Smooth muscle cell (in vitro differentiated cells): ENCODE results near the gene CHODL. TPM values are rescaled to one million over a fixed set of nuclear protein-coding genes. Genes with fewer than 3 reads are reported as not detected.
A peak's percentile ranks its signal among the peaks of the same experiment; 100 is the strongest.

Experiments
- DNase-seq: peaks from one replicate; lab custom pipeline; 2025; ENCODE audit not compliant: unreplicated experiment; lab: John Stamatoyannopoulos, UW
- H2AFZ ChIP-seq: fragments of 200-600 bp; sonication (generic); 2 replicates; pipeline ENCODE4 v1.6.0; 2016; ENCODE audit warnings: antibody characterized with exemption, low read depth, mild to moderate bottlenecking
- H3F3A ChIP-seq: fragments of 200-600 bp; sonication (generic); 2 replicates; pipeline ENCODE4 v1.6.0; 2017; ENCODE audit warnings: antibody characterized with exemption, low read depth
- H3K27ac ChIP-seq: fragments of 200-600 bp; sonication (generic); 2 replicates; pipeline ENCODE4 v1.5.1; 2016; ENCODE audit warnings: low read depth, mild to moderate bottlenecking
- H3K27me3 ChIP-seq: fragments of 200-600 bp; sonication (generic); 2 replicates; pipeline ENCODE4 v1.6.1; 2016; ENCODE audit warnings: low read depth, mild to moderate bottlenecking
- H3K36me3 ChIP-seq: fragments of 200-600 bp; sonication (generic); 2 replicates; pipeline ENCODE4 v1.5.1; 2016; ENCODE audit warnings: low read depth
- H3K4me1 ChIP-seq: fragments of 200-600 bp; sonication (generic); 2 replicates; pipeline ENCODE4 v1.5.1; 2016; ENCODE audit warnings: low read depth
- H3K4me2 ChIP-seq: fragments of 200-600 bp; sonication (generic); 2 replicates; pipeline ENCODE4 v1.6.0; 2016; ENCODE audit warnings: mild to moderate bottlenecking
- H3K4me3 ChIP-seq: fragments of 200-600 bp; sonication (generic); 2 replicates; pipeline ENCODE4 v1.5.1; 2016; ENCODE audit warnings: mild to moderate bottlenecking
- H3K79me2 ChIP-seq: fragments of 200-600 bp; sonication (generic); 2 replicates; pipeline ENCODE4 v1.6.0; 2016; ENCODE audit warnings: low read depth, mild to moderate bottlenecking
- H3K9ac ChIP-seq: fragments of 200-600 bp; sonication (generic); 2 replicates; pipeline ENCODE4 v1.6.0; 2016; ENCODE audit warnings: low read depth
- H3K9me3 ChIP-seq: fragments of 200-600 bp; sonication (generic); replicated peaks from 2 replicates; pipeline ENCODE4 v1.5.1; 2016; ENCODE audit warnings: low read depth
- H4K20me1 ChIP-seq: fragments of 200-600 bp; sonication (generic); 2 replicates; pipeline ENCODE4 v1.6.0; 2016; ENCODE audit warnings: low read depth
- WGBS: methylation state at CpG from one replicate; pipeline ENCODE4 v1.1.7; 2016; ENCODE audit warnings: low lambda C conversion rate; 5-methylcytosine and 5-hydroxymethylcytosine counted together
- polyA plus RNA-seq: library from polyadenylated mRNA; unstranded; fragments of >200 nt; fragmentation: Nextera tagmentation; extraction: Ambion mirVana; gene quantifications from 2 replicates; pipeline ENCODE4 v1.2.1, GENCODE V29; 2016
- total RNA-seq: library from RNA; depleted of rRNA; stranded (reverse); fragments of >200 nt; gene quantifications from 2 replicates; pipeline ENCODE4 v1.2.3, GENCODE V29; 2014
- TF ChIP-seq, protein P1 (sequence below): fragments of 200-600 bp; sonication (generic); IDR thresholded peaks from 2 replicates; pipeline ENCODE4 v1.5.1; 2017; ENCODE audit warnings: borderline replicate concordance, mild to moderate bottlenecking, antibody characterized with exemption; ENCODE audit not compliant: insufficient read depth, poor library complexity, severe bottlenecking

CHODL gene
- total and polyA plus RNA-seq, 2 experiments from 2014 or later: not detected

DNA sequence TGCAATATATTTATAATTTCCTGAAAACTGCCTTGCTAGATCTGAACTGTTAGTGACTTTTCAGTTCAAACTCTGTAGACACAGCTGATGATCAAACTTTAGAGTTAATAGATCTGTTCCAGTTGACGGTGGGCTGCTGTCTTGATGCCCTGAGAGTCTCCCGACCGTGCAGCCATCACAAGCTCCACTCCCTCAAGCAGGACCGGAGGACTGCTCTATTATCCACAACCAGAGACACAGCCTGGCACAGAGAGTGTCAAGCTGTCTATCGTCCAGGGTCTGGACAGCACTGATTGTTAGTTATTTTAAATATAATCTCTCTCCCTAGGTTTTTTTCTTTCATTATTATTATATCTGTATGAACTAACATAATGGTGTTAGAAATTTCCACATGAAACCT, 8.0 kb downstream of the CHODL start:
- Histone ChIP-seq H2AFZ (peak overlapping the region; percentile 18), H3K9ac (no peak overlapping the region), H3F3A (no peaks in the 10 kb centered on the region), H3K4me2 (no peak overlapping the region), H4K20me1 (no peaks in the 10 kb centered on the region), H3K36me3 (no peaks in the 10 kb centered on the region), H3K9me3 (no peaks in the 10 kb centered on the region), H3K4me1 (no peaks in the 10 kb centered on the region), H3K27ac (no peak overlapping the region), H3K4me3 (no peak overlapping the region), H3K27me3 (peaks cover 12% of the 10 kb centered on the region), H3K79me2 (no peaks in the 10 kb centered on the region)
- TF ChIP-seq, protein P1, sequence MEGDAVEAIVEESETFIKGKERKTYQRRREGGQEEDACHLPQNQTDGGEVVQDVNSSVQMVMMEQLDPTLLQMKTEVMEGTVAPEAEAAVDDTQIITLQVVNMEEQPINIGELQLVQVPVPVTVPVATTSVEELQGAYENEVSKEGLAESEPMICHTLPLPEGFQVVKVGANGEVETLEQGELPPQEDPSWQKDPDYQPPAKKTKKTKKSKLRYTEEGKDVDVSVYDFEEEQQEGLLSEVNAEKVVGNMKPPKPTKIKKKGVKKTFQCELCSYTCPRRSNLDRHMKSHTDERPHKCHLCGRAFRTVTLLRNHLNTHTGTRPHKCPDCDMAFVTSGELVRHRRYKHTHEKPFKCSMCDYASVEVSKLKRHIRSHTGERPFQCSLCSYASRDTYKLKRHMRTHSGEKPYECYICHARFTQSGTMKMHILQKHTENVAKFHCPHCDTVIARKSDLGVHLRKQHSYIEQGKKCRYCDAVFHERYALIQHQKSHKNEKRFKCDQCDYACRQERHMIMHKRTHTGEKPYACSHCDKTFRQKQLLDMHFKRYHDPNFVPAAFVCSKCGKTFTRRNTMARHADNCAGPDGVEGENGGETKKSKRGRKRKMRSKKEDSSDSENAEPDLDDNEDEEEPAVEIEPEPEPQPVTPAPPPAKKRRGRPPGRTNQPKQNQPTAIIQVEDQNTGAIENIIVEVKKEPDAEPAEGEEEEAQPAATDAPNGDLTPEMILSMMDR: no peak
- WGBS: 74% methylated on average over 5 of the region's 5 CpGs
- no peak for DNase-seq

DNA sequence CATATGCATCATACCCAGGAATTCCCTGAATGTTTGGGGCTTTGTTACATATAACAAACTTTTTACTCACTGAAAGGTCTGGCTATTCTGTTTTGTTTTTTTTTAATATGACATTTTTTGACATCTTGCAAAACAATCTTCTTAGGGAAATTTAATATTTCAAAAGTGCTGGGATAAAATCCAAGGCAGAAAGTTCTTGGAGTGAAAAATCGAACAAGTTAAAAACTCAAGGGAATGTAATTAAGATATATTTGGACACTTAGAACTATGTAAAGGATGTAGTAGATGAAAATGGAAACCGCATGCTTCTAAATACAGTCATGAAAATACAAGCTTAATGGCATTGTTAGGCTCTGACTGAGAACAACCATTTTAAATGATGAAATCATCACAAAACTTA, 8.6 kb downstream of the CHODL start:
- H3K36me3 ChIP-seq: no peaks in the 10 kb centered on the region
- H3K4me3 ChIP-seq: no peak overlapping the region
- H3K9ac ChIP-seq: no peak overlapping the region
- H2AFZ ChIP-seq: no peak overlapping the region
- no peaks in the 10 kb centered on the region for H3K4me1 ChIP-seq
- no peak overlapping the region for H3K27ac ChIP-seq
- TF ChIP-seq, protein P1: no peak
- WGBS: 85% methylated on average over 2 of the region's 2 CpGs
- no peak overlapping the region for H3K4me2 ChIP-seq
- DNase-seq: no peak
- H3F3A ChIP-seq: no peaks in the 10 kb centered on the region
- H3K9me3 ChIP-seq: no peaks in the 10 kb centered on the region
- H3K27me3 ChIP-seq: peaks cover 7% of the 10 kb centered on the region
- no peaks in the 10 kb centered on the region for H4K20me1 ChIP-seq
- no peaks in the 10 kb centered on the region for H3K79me2 ChIP-seq

DNA sequence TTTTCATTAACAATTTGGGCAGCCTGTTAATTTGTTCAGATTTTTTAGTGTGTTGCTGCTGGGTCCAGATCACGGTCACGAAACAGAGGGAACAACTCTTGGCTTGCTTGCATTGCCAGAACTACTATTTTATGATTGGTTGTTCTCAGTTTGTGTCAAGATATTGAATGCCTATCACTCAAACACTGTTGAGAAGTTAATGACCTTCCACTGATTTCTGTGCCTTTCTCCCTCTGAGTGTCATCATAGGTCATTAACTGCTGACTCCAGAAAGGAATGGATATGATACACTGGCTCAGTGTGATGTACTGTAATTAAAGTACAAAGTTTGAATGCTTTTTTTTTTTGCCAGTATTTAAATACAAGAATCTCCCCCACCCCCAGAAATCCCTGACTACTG, 9.2 kb downstream of the CHODL start:
- DNase-seq: no peak
- no peak overlapping the region for H3K4me2 ChIP-seq
- no peak overlapping the region for H3K27ac ChIP-seq
- H3K36me3 ChIP-seq: no peaks in the 10 kb centered on the region
- no peaks in the 10 kb centered on the region for H3F3A ChIP-seq
- H3K9ac ChIP-seq: no peak overlapping the region
- TF ChIP-seq, protein P1: no peak
- WGBS: 84% methylated on average over 2 of the region's 2 CpGs
- no peaks in the 10 kb centered on the region for H4K20me1 ChIP-seq
- H3K4me3 ChIP-seq: no peak overlapping the region
- no peaks in the 10 kb centered on the region for H3K79me2 ChIP-seq
- no peaks in the 10 kb centered on the region for H3K4me1 ChIP-seq
- H3K9me3 ChIP-seq: no peaks in the 10 kb centered on the region
- H3K27me3 ChIP-seq: peaks cover 6% of the 10 kb centered on the region
- H2AFZ ChIP-seq: no peak overlapping the region

DNA sequence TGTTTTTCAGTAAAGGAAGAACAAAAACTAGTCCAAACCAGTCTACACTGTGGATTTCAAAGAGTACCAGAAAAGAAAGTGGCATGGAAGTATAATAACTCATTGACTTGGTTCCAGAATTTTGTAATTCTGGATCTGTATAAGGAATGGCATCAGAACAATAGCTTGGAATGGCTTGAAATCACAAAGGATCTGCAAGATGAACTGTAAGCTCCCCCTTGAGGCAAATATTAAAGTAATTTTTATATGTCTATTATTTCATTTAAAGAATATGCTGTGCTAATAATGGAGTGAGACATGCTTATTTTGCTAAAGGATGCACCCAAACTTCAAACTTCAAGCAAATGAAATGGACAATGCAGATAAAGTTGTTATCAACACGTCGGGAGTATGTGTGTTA, 21.3 kb downstream of the CHODL start:
- no peaks in the 10 kb centered on the region for H3K4me1 ChIP-seq
- H3K9me3 ChIP-seq: no peaks in the 10 kb centered on the region
- no peak overlapping the region for H2AFZ ChIP-seq
- no peak overlapping the region for H3K9ac ChIP-seq
- H3K4me3 ChIP-seq: no peak overlapping the region
- no peaks in the 10 kb centered on the region for H4K20me1 ChIP-seq
- no peaks in the 10 kb centered on the region for H3K79me2 ChIP-seq
- TF ChIP-seq, protein P1: no peak
- DNase-seq: no peak
- H3F3A ChIP-seq: no peaks in the 10 kb centered on the region
- no peaks in the 10 kb centered on the region for H3K36me3 ChIP-seq
- no peak overlapping the region for H3K27ac ChIP-seq
- H3K4me2 ChIP-seq: no peak overlapping the region
- 87% methylated on average over 2 of the region's 2 CpGs for WGBS
- no peaks in the 10 kb centered on the region for H3K27me3 ChIP-seq
